H1 (cell line): Measurements from ENCODE around the gene STX10.

Experiments
- ASH2L ChIP-seq: fragments of 200-600, 300-600 bp; sonication (generic); IDR thresholded peaks from one replicate; pipeline ENCODE4 v1.7.1; 2017; ENCODE audit warnings: low read length
- CEBPB ChIP-seq: IDR thresholded peaks from 2 replicates; pipeline ENCODE4 v1.6.1; 2012; ENCODE audit warnings: low read depth, low read length
- EGR1 ChIP-seq: IDR thresholded peaks from 2 replicates; pipeline ENCODE4 v1.6.1; 2011; ENCODE audit warnings: low read depth, low read length, borderline replicate concordance
- MAFK ChIP-seq: IDR thresholded peaks from 2 replicates; pipeline ENCODE4 v1.6.1; 2012; ENCODE audit warnings: low read depth, mild to moderate bottlenecking, improper control_type of control experiment, low read length
- POLR2A ChIP-seq, 2 experiments: IDR thresholded peaks; 1 replicate in 1 of 2; 2 replicates in 1 of 2; pipeline ENCODE4 v1.6.1; 2011; ENCODE audit warnings: low read depth in 2 of 2, low read length in 2 of 2, mild to moderate bottlenecking in 2 of 2; ENCODE audit errors: control extremely low read depth in 1 of 2
- RAD21 ChIP-seq, 2 experiments: IDR thresholded peaks in 1 of 2; conservative IDR thresholded peaks in 1 of 2; 2 replicates each; pipeline ENCODE4 v1.6.1; 2011; ENCODE audit warnings: low read depth in 2 of 2, low read length in 2 of 2, improper control_type of control experiment in 1 of 2, inconsistent platforms in 1 of 2, mild to moderate bottlenecking in 1 of 2, moderate library complexity in 1 of 2
- SIN3A ChIP-seq, 2 experiments: IDR thresholded peaks in 1 of 2; conservative IDR thresholded peaks in 1 of 2; 2 replicates each; pipeline ENCODE4 v1.6.1; 2011 to 2012; ENCODE audit warnings: low read length in 2 of 2, improper control_type of control experiment in 1 of 2, low read depth in 1 of 2, mild to moderate bottlenecking in 1 of 2
- SIRT6 ChIP-seq: IDR thresholded peaks from one replicate; pipeline ENCODE4 v1.7.1; 2012; ENCODE audit warnings: low read length, inconsistent platforms
- SRF ChIP-seq: IDR thresholded peaks from 2 replicates; pipeline ENCODE4 v1.6.1; 2011; ENCODE audit warnings: mild to moderate bottlenecking, low read depth, low read length, moderate library complexity
- USF2 ChIP-seq: IDR thresholded peaks from 2 replicates; pipeline ENCODE4 v1.6.1; 2011; ENCODE audit warnings: low read length, improper control_type of control experiment
- ZNF274 ChIP-seq: IDR thresholded peaks from 2 replicates; pipeline ENCODE4 v1.7.0; 2012; ENCODE audit warnings: low read length, borderline replicate concordance; ENCODE audit errors: extremely low read depth
- TF ChIP-seq, protein P1 (sequence below), 3 experiments: IDR thresholded peaks; 1 replicate in 2 of 3; 2 replicates in 1 of 3; pipeline versions ENCODE4 v1.5.1 to v1.6.1; 2011; ENCODE audit warnings: low read length in 3 of 3, mild to moderate bottlenecking in 3 of 3, inconsistent platforms in 2 of 3, low read depth in 1 of 3, moderate library complexity in 1 of 3; ENCODE audit not compliant: insufficient read depth in 1 of 3; ENCODE audit errors: control extremely low read depth in 1 of 3

GRCh38 chr19:13109361-13110098 is 40.6 kb downstream of the STX10 start:
- TF ChIP-seq USF2 (no peak), CEBPB (no peak), MAFK (no peak), ASH2L (no peak), SIN3A (conservative IDR thresholded peaks at IDR 0.05 in 1 of 2, IDR thresholded peaks at IDR 0.05 in 1 of 2; ENCODE audit: low read depth in 1 of 2, low read length in 2 of 2) (no peak), SRF (no peak), RAD21 (IDR thresholded peaks at IDR 0.05 in 1 of 2, conservative IDR thresholded peaks at IDR 0.05 in 1 of 2; ENCODE audit: low read depth in 2 of 2, low read length in 2 of 2) (no peak), POLR2A (IDR thresholded peaks at IDR 0.05; ENCODE audit: control extremely low read depth in 1 of 2, low read depth in 2 of 2, low read length in 2 of 2) (no peak), SIRT6 (no peak), ZNF274 (no peak), EGR1 (no peak)
- TF ChIP-seq, protein P1, sequence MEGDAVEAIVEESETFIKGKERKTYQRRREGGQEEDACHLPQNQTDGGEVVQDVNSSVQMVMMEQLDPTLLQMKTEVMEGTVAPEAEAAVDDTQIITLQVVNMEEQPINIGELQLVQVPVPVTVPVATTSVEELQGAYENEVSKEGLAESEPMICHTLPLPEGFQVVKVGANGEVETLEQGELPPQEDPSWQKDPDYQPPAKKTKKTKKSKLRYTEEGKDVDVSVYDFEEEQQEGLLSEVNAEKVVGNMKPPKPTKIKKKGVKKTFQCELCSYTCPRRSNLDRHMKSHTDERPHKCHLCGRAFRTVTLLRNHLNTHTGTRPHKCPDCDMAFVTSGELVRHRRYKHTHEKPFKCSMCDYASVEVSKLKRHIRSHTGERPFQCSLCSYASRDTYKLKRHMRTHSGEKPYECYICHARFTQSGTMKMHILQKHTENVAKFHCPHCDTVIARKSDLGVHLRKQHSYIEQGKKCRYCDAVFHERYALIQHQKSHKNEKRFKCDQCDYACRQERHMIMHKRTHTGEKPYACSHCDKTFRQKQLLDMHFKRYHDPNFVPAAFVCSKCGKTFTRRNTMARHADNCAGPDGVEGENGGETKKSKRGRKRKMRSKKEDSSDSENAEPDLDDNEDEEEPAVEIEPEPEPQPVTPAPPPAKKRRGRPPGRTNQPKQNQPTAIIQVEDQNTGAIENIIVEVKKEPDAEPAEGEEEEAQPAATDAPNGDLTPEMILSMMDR (IDR thresholded peaks at IDR 0.05; ENCODE audit: control extremely low read depth in 1 of 3, insufficient read depth in 1 of 3, low read depth in 1 of 3, low read length in 3 of 3): no peak
